CD14-positive monocyte (primary cell): ENCODE data around the gene TLK1. TPM values are rescaled to one million over a fixed set of nuclear protein-coding genes. Genes with fewer than 3 reads are reported as not detected.

Source experiments
- DNase-seq, 3 donors: peaks; one replicate each; pipeline ENCODE4 v3.0.0-alpha.2; 2011 to 2022
- H2AFZ ChIP-seq: 2 replicates; pipeline ENCODE4 v1.6.0; 2012; ENCODE audit warnings: mild to moderate bottlenecking, low read depth, low read length, inconsistent platforms; ENCODE audit not compliant: insufficient read depth, poor library complexity, severe bottlenecking
- H3K27ac ChIP-seq, 2 donors: 1 replicate in 1 of 2; 2 replicates in 1 of 2; pipeline ENCODE4 v1.5.1; 2012 to 2013; ENCODE audit warnings: low read length in 2 of 2, control low read depth in 1 of 2, inconsistent platforms in 1 of 2, low read depth in 1 of 2, mild to moderate bottlenecking in 1 of 2
- H3K27me3 ChIP-seq, 2 donors: one replicate each; pipeline versions ENCODE4 v1.6.0 to v1.6.1; 2011 to 2013; ENCODE audit warnings: low read length in 2 of 2; ENCODE audit not compliant: control insufficient read depth in 2 of 2, insufficient read depth in 2 of 2
- H3K36me3 ChIP-seq, 2 donors: replicated peaks in 1 of 2; 1 replicate in 1 of 2; 2 replicates in 1 of 2; pipeline versions ENCODE4 v1.5.1 to v1.6.1; 2012 to 2013; ENCODE audit warnings: low read length in 2 of 2, control low read depth in 1 of 2, inconsistent platforms in 1 of 2, mild to moderate bottlenecking in 1 of 2; ENCODE audit not compliant: insufficient read depth in 2 of 2, control insufficient read depth in 1 of 2
- H3K4me1 ChIP-seq, 2 donors: 1 replicate in 1 of 2; 2 replicates in 1 of 2; pipeline versions ENCODE4 v1.5.1 to v1.6.1; 2012 to 2013; ENCODE audit warnings: low read length in 2 of 2, control low read depth in 1 of 2, inconsistent platforms in 1 of 2, mild to moderate bottlenecking in 1 of 2, moderate library complexity in 1 of 2; ENCODE audit not compliant: insufficient read depth in 2 of 2, control insufficient read depth in 1 of 2
- H3K4me2 ChIP-seq: replicated peaks from 2 replicates; pipeline ENCODE3; 2012; ENCODE audit warnings: low read length, moderate library complexity, mild to moderate bottlenecking; ENCODE audit not compliant: poor library complexity, severe bottlenecking; ENCODE audit errors: extremely low read depth
- H3K4me3 ChIP-seq, 3 experiments: fragments of 200-600 bp in 1 of 3; sonication (generic) in 1 of 3; replicated peaks in 1 of 3; 1 replicate in 2 of 3; 2 replicates in 1 of 3; pipeline ENCODE4 v1.5.1; 2011 to 2013; ENCODE audit warnings: low read length in 3 of 3, mild to moderate bottlenecking in 3 of 3, control low read depth in 2 of 3, low read depth in 2 of 3, inconsistent platforms in 1 of 3, moderate library complexity in 1 of 3
- H3K79me2 ChIP-seq: 2 replicates; pipeline ENCODE4 v1.6.0; 2012; ENCODE audit warnings: mild to moderate bottlenecking, control low read depth, inconsistent platforms, low read length, moderate library complexity; ENCODE audit not compliant: insufficient read depth
- H3K9ac ChIP-seq: 2 replicates; pipeline ENCODE4 v1.6.0; 2017; ENCODE audit warnings: low read length, mild to moderate bottlenecking; ENCODE audit not compliant: insufficient read depth, poor library complexity, severe bottlenecking
- H3K9me3 ChIP-seq, 2 donors: replicated peaks in 1 of 2; 1 replicate in 1 of 2; 2 replicates in 1 of 2; pipeline versions ENCODE4 v1.5.1 to v1.6.1; 2012 to 2013; ENCODE audit warnings: low read length in 2 of 2, control low read depth in 1 of 2; ENCODE audit not compliant: control insufficient read depth in 1 of 2, insufficient read depth in 1 of 2
- H4K20me1 ChIP-seq: 2 replicates; pipeline ENCODE4 v1.6.0; 2012; ENCODE audit warnings: mild to moderate bottlenecking, low read length, control low read depth, moderate library complexity; ENCODE audit not compliant: insufficient read depth
- H3K27ac Mint-ChIP-seq, 7 donors: one replicate each; pipeline ENCODE4 v1.8.0; 2020; ENCODE audit warnings: mild to moderate bottlenecking in 7 of 7, mixed read lengths in 7 of 7, moderate library complexity in 6 of 7, inconsistent platforms in 2 of 7
- H3K27me3 Mint-ChIP-seq, 3 donors: one replicate each; pipeline ENCODE4 v1.8.0; 2021 to 2022; ENCODE audit warnings: low read depth in 3 of 3, mild to moderate bottlenecking in 3 of 3, mixed read lengths in 3 of 3, moderate library complexity in 3 of 3, inconsistent platforms in 1 of 3
- H3K36me3 Mint-ChIP-seq, 2 donors: one replicate each; pipeline ENCODE4 v1.8.0; 2020; ENCODE audit warnings: mixed read lengths in 2 of 2, inconsistent platforms in 1 of 2, mild to moderate bottlenecking in 1 of 2
- H3K4me1 Mint-ChIP-seq: one replicate; pipeline ENCODE4 v1.8.0; 2020; ENCODE audit warnings: mild to moderate bottlenecking, mixed read lengths
- H3K4me3 Mint-ChIP-seq, 2 donors: one replicate each; pipeline ENCODE4 v1.8.0; 2020; ENCODE audit warnings: mild to moderate bottlenecking in 2 of 2, mixed read lengths in 2 of 2, moderate library complexity in 1 of 2
- H3K9me3 Mint-ChIP-seq, 7 donors: one replicate each; pipeline ENCODE4 v1.8.0; 2020 to 2022; ENCODE audit warnings: mixed read lengths in 7 of 7, mild to moderate bottlenecking in 6 of 7, moderate library complexity in 6 of 7, inconsistent platforms in 2 of 7
- CTCF ChIP-seq: fragments of 200-600 bp; IDR thresholded peaks from one replicate; pipeline ENCODE4 v1.8.0; 2022; ENCODE audit warnings: antibody characterized with exemption, mild to moderate bottlenecking
- WGBS: methylation state at CpG from one replicate; pipeline ENCODE4 v1.1.5; 2013; ENCODE audit warnings: missing lambda C conversion rate; ENCODE audit not compliant: insufficient coverage; 5-methylcytosine and 5-hydroxymethylcytosine counted together
- intact Hi-C, 2 donors: fragments of 100-400 bp; cut with micrococcal nuclease; formaldehyde crosslinking; loops; one replicate each; pipeline versions ENCODE4 v1.15.0 to v1.15.1; 2023
- polyA plus RNA-seq, 3 donors: library from polyadenylated mRNA; depleted of rRNA in 1 of 3; unstranded in 2 of 3; stranded (reverse) in 1 of 3; fragments of 300-500 nt in 2 of 3; fragments of >200 nt in 1 of 3; fragmentation: Illumina TruSeq in 2 of 3; gene quantifications; 1 replicate in 2 of 3; 2 replicates in 1 of 3; pipeline ENCODE4 v1.2.3, GENCODE V29; 2012 to 2021

Gene TLK1
- polyA plus RNA-seq, 3 donors, result 6.3 to 20.0 (median 8.6) TPM

GRCh38 chr2:170971071-170971470 lies 189.6 kb downstream of the TLK1 start:
- WGBS, result 72% methylated on average over 3 of the region's 3 CpGs
- Histone ChIP-seq H3K27me3 (peaks cover 0 to 16% of the 10 kb centered on the region in 2 donors), H3K9me3 (no peaks in the 10 kb centered on the region), H4K20me1 (no peaks in the 10 kb centered on the region), H3K36me3 (peaks cover 16 to 21% of the 10 kb centered on the region in 2 donors), H3K9ac (no peak overlapping the region), H3K27ac (no peak overlapping the region), H3K4me2 (no peak overlapping the region), H3K4me1 (peaks cover 6 to 14% of the 10 kb centered on the region in 2 donors), H3K4me3 (no peak overlapping the region), H2AFZ (no peak overlapping the region), H3K79me2 (no peaks in the 10 kb centered on the region)
- no peak for TF ChIP-seq CTCF
- peaks cover 16% of the 10 kb centered on the region for H3K4me1 Mint-ChIP-seq
- H3K27me3 Mint-ChIP-seq, result peaks cover 4 to 23% (median 8%) of the 10 kb centered on the region in 3 donors
- intact Hi-C loops, result loop anchor here (5.0 to 10.0 kb wide), 3 partner anchors 444 to 461 kb away; partner anchors contain the start of genes DCAF17 (in 1 of the 2) and METTL8 (in 1 of the 2)
- H3K27ac Mint-ChIP-seq, result no peak overlapping the region
- DNase-seq, result no peak
- H3K4me3 Mint-ChIP-seq, result no peak overlapping the region
- peaks cover 18 to 23% of the 10 kb centered on the region in 2 donors for H3K36me3 Mint-ChIP-seq
- H3K9me3 Mint-ChIP-seq, result peaks cover 0 to 1% (median 0%) of the 10 kb centered on the region in 7 donors

GRCh38 chr2:170969872-170970496 lies 190.7 kb downstream of the TLK1 start:
- H3K27ac ChIP-seq, result no peak overlapping the region
- Mint-ChIP-seq H3K27ac (no peak overlapping the region), H3K9me3 (peaks cover 0 to 1% (median 0%) of the 10 kb centered on the region in 7 donors), H3K4me1 (peaks cover 16% of the 10 kb centered on the region), H3K27me3 (peaks cover 4 to 17% (median 8%) of the 10 kb centered on the region in 3 donors), H3K36me3 (peaks cover 29 to 34% of the 10 kb centered on the region in 2 donors), H3K4me3 (no peak overlapping the region)
- no peak for TF ChIP-seq CTCF
- no peak overlapping the region for H3K4me2 ChIP-seq
- H3K4me1 ChIP-seq, result peaks cover 6 to 14% of the 10 kb centered on the region in 2 donors
- 72% methylated on average over 8 of the region's 10 CpGs for WGBS
- no peak for DNase-seq
- intact Hi-C loops, result loop anchor here (5.0 to 10.0 kb wide), 3 partner anchors 445 to 462 kb away; partner anchors contain the start of genes DCAF17 (in 1 of the 2) and METTL8 (in 1 of the 2)
- no peak overlapping the region for H3K4me3 ChIP-seq
- peaks cover 27 to 32% of the 10 kb centered on the region in 2 donors for H3K36me3 ChIP-seq
- H4K20me1 ChIP-seq, result no peaks in the 10 kb centered on the region
- H3K79me2 ChIP-seq, result no peaks in the 10 kb centered on the region
- no peaks in the 10 kb centered on the region for H3K9me3 ChIP-seq
- H2AFZ ChIP-seq, result no peak overlapping the region
- H3K9ac ChIP-seq, result no peak overlapping the region
- peaks cover 0 to 11% of the 10 kb centered on the region in 2 donors for H3K27me3 ChIP-seq
